H1 (cell line): ENCODE measurements around the gene SPDYE3. TPM values are rescaled to one million over a fixed set of nuclear protein-coding genes. Genes with fewer than 3 reads are reported as not detected.
"Not testable (repeated sequence)": the region's sequence is repeated elsewhere in the genome, so short reads cannot be mapped to it uniquely, and the experiment has no call there.

Experiments used
- CTCF ChIA-PET: fragments of 300-600 bp; sonication (Branson Sonifier 250); formaldehyde crosslinking; loops from one replicate; lab custom pipeline; 2021; ENCODE audit not compliant: partially characterized antibody; lab: Charles Lee
- POLR2A ChIA-PET: fragments of 300-600 bp; sonication (Branson Sonifier 250); formaldehyde crosslinking; loops from one replicate; lab custom pipeline; 2021; ENCODE audit warnings: inconsistent platforms; ENCODE audit not compliant: partially characterized antibody; lab: Charles Lee
- DNase-seq, 2 experiments: peaks; one replicate each; pipeline versions ENCODE4 v3.0.0 to v3.0.0-alpha.2; 2010 to 2022; ENCODE audit warnings: low spot score in 2 of 2, low read depth in 1 of 2, mixed read lengths in 1 of 2
- FAIRE-seq: peaks from 2 replicates; lab custom pipeline; 2011; peaks lifted over from hg19 to GRCh38; lab: Jason Lieb, UNC
- H2AFZ ChIP-seq: 2 replicates; pipeline ENCODE4 v1.8.1; 2012; ENCODE audit warnings: low read length, inconsistent platforms
- H2AK5ac ChIP-seq: 2 replicates; pipeline ENCODE4 v1.6.1; 2013; ENCODE audit warnings: low read depth, low read length
- H2BK120ac ChIP-seq: replicated peaks from 2 replicates; pipeline ENCODE3; 2013; ENCODE audit warnings: low read depth, low read length, inconsistent platforms
- H2BK12ac ChIP-seq: 2 replicates; pipeline ENCODE4 v1.6.1; 2013; ENCODE audit warnings: low read depth, low read length
- H2BK15ac ChIP-seq: 2 replicates; pipeline ENCODE4 v1.6.1; 2013; ENCODE audit warnings: low read length
- H2BK20ac ChIP-seq: 2 replicates; pipeline ENCODE4 v1.6.1; 2013; ENCODE audit warnings: low read length
- H2BK5ac ChIP-seq: 2 replicates; pipeline ENCODE4 v1.6.1; 2013; ENCODE audit warnings: low read depth, low read length
- H3K14ac ChIP-seq: 2 replicates; pipeline ENCODE4 v1.6.1; 2013; ENCODE audit warnings: inconsistent platforms; ENCODE audit not compliant: insufficient read length
- H3K18ac ChIP-seq: 2 replicates; pipeline ENCODE4 v1.6.1; 2013; ENCODE audit warnings: low read length; ENCODE audit errors: extremely low read depth
- H3K23ac ChIP-seq: 2 replicates; pipeline ENCODE4 v1.6.1; 2013; ENCODE audit warnings: inconsistent platforms; ENCODE audit not compliant: insufficient read length
- H3K23me2 ChIP-seq: 2 replicates; pipeline ENCODE4 v1.6.1; 2013; ENCODE audit warnings: low read depth, low read length
- H3K27ac ChIP-seq: 2 replicates; pipeline ENCODE4 v1.6.1; 2011; ENCODE audit warnings: low read depth, low read length, inconsistent platforms
- H3K27me3 ChIP-seq, 4 experiments: replicated peaks in 1 of 4; 1 replicate in 1 of 4; 2 replicates in 3 of 4; pipeline versions ENCODE4 v1.6.1 to v1.8.1; 2011 to 2013; ENCODE audit warnings: low read length in 3 of 4, mild to moderate bottlenecking in 3 of 4, inconsistent platforms in 2 of 4, mixed read lengths in 2 of 4, moderate library complexity in 1 of 4; ENCODE audit not compliant: control insufficient read depth in 3 of 4, insufficient read depth in 3 of 4; ENCODE audit errors: extremely low read depth in 1 of 4
- H3K36me3 ChIP-seq, 4 experiments: 2 replicates each; pipeline versions ENCODE4 v1.6.1 to v1.8.1; 2011 to 2013; ENCODE audit warnings: mild to moderate bottlenecking in 4 of 4, low read length in 3 of 4, moderate library complexity in 2 of 4, control low read depth in 1 of 4, inconsistent platforms in 1 of 4; ENCODE audit not compliant: insufficient read depth in 4 of 4, control insufficient read depth in 2 of 4
- H3K4ac ChIP-seq: replicated peaks from 2 replicates; pipeline ENCODE3; 2013; ENCODE audit warnings: low read length, low read depth, mixed read lengths, inconsistent platforms; ENCODE audit not compliant: insufficient read length
- H3K4me1 ChIP-seq, 4 experiments: replicated peaks in 1 of 4; 1 replicate in 1 of 4; 2 replicates in 3 of 4; pipeline versions ENCODE4 v1.6.1 to v1.8.1; 2011 to 2013; ENCODE audit warnings: low read length in 3 of 4, inconsistent platforms in 2 of 4, mixed read lengths in 1 of 4; ENCODE audit not compliant: insufficient read depth in 4 of 4, control insufficient read depth in 3 of 4
- H3K4me2 ChIP-seq, 2 experiments: 2 replicates each; pipeline versions ENCODE4 v1.6.1 to v1.8.1; 2011 to 2013; ENCODE audit warnings: low read depth in 2 of 2, low read length in 2 of 2, control low read depth in 1 of 2, inconsistent platforms in 1 of 2, mild to moderate bottlenecking in 1 of 2; ENCODE audit not compliant: insufficient read depth in 1 of 2
- H3K4me3 ChIP-seq, 4 experiments: fragments of 200-600, 300-600 bp in 1 of 4; sonication (generic), shearing (Covaris generic), sonication (Bioruptor Twin) in 1 of 4; 2 replicates each; pipeline versions ENCODE4 v1.5.1 to v1.8.1; 2011 to 2016; ENCODE audit warnings: low read length in 4 of 4, low read depth in 3 of 4, control low read depth in 2 of 4, inconsistent platforms in 2 of 4, mild to moderate bottlenecking in 2 of 4, mixed read lengths in 1 of 4, moderate library complexity in 1 of 4; ENCODE audit not compliant: insufficient read depth in 2 of 4; ENCODE audit errors: extremely low read depth in 1 of 4
- H3K56ac ChIP-seq: replicated peaks from 2 replicates; pipeline ENCODE3; 2013; ENCODE audit warnings: low read depth, mild to moderate bottlenecking, mixed read lengths, low read length, inconsistent platforms; ENCODE audit not compliant: insufficient read length
- H3K79me1 ChIP-seq: 2 replicates; pipeline ENCODE4 v1.6.1; 2013; ENCODE audit warnings: low read depth, low read length, control low read depth
- H3K79me2 ChIP-seq, 2 experiments: 2 replicates each; pipeline versions ENCODE4 v1.6.1 to v1.8.1; 2012 to 2013; ENCODE audit warnings: low read length in 2 of 2, mild to moderate bottlenecking in 2 of 2, inconsistent platforms in 1 of 2; ENCODE audit not compliant: insufficient read depth in 2 of 2, control insufficient read depth in 1 of 2
- H3K9ac ChIP-seq, 4 experiments: replicated peaks in 1 of 4; 1 replicate in 1 of 4; 2 replicates in 3 of 4; pipeline versions ENCODE4 v1.6.1 to v1.8.1; 2011 to 2013; ENCODE audit warnings: low read depth in 3 of 4, low read length in 3 of 4, control low read depth in 2 of 4, mild to moderate bottlenecking in 2 of 4, moderate library complexity in 2 of 4, inconsistent platforms in 1 of 4; ENCODE audit errors: extremely low read depth in 1 of 4
- H3K9me3 ChIP-seq, 2 experiments: 2 replicates each; pipeline versions ENCODE4 v1.6.1 to v1.8.1; 2012 to 2013; ENCODE audit warnings: mild to moderate bottlenecking in 2 of 2, moderate library complexity in 2 of 2, control low read depth in 1 of 2, inconsistent platforms in 1 of 2, low read depth in 1 of 2, low read length in 1 of 2, mixed read lengths in 1 of 2; ENCODE audit not compliant: insufficient read depth in 2 of 2
- H4K20me1 ChIP-seq, 2 experiments: replicated peaks in 1 of 2; 2 replicates each; pipeline versions ENCODE3 to v1.8.1; 2011 to 2013; ENCODE audit warnings: inconsistent platforms in 2 of 2, low read length in 2 of 2, mild to moderate bottlenecking in 1 of 2; ENCODE audit not compliant: insufficient read depth in 2 of 2, control insufficient read depth in 1 of 2
- H4K5ac ChIP-seq: 2 replicates; pipeline ENCODE4 v1.6.1; 2013; ENCODE audit warnings: low read length, low read depth, mixed read lengths, inconsistent platforms; ENCODE audit not compliant: insufficient read length
- H4K8ac ChIP-seq: 2 replicates; pipeline ENCODE4 v1.8.0; 2013; ENCODE audit warnings: mild to moderate bottlenecking, moderate library complexity, low read length, inconsistent platforms; ENCODE audit not compliant: insufficient read depth; ENCODE audit errors: extremely low read depth
- H4K91ac ChIP-seq: replicated peaks from 2 replicates; pipeline ENCODE3; 2013; ENCODE audit warnings: low read length, mixed read lengths, inconsistent platforms; ENCODE audit not compliant: insufficient read length
- WGBS, 2 experiments: shearing (Covaris generic) in 1 of 2; methylation state at CpG; one replicate each; pipeline versions ENCODE4 v1.1.6 to v1.1.7; 2013 to 2015; ENCODE audit warnings: low lambda C conversion rate in 2 of 2, mixed read lengths in 2 of 2, inconsistent platforms in 1 of 2, low coverage in 1 of 2, missing lambda C conversion rate in 1 of 2; ENCODE audit not compliant: insufficient replicate concordance in 2 of 2, insufficient coverage in 1 of 2, insufficient read length in 1 of 2; ENCODE audit errors: extremely low coverage in 1 of 2, missing lambda C conversion rate in 1 of 2; 5-methylcytosine and 5-hydroxymethylcytosine counted together
- long read RNA-seq, 2 experiments: library from RNA in 1 of 2; library from capped mRNA in 1 of 2; stranded (forward); transcript quantifications; one replicate each; pipeline ENCODE4 v2.0.0, GENCODE V29; 2021; ENCODE audit warnings: inconsistent platforms in 1 of 2
- polyA minus RNA-seq, 3 experiments: library from RNA; depleted of rRNA, polyadenylated mRNA; stranded (reverse); fragments of >200 nt; gene quantifications; 1 replicate in 2 of 3; 2 replicates in 1 of 3; pipeline ENCODE4 v1.2.3, GENCODE V29; 2011
- polyA plus RNA-seq, 7 experiments: library from polyadenylated mRNA; depleted of rRNA in 3 of 7; stranded (reverse) in 5 of 7; unstranded in 2 of 7; fragments of >200 nt in 5 of 7; fragments of 200-250 nt in 2 of 7; gene quantifications; 1 replicate in 5 of 7; 2 replicates in 1 of 7; 4 replicates in 1 of 7; pipeline versions ENCODE4 v1.2.1 to v1.2.3, GENCODE V29; 2011 to 2013; ENCODE audit warnings: missing spikeins in 2 of 7, mixed read lengths in 2 of 7
- total RNA-seq: library from RNA; stranded (reverse); fragmentation: NEBNext Ultra II Directional; extraction: Animal tissue kit (Norgen Biotek cat#: 25700); gene quantifications from 2 replicates; pipeline ENCODE4 v1.2.1, GENCODE V29; 2021

The SPDYE3 gene, protein sequence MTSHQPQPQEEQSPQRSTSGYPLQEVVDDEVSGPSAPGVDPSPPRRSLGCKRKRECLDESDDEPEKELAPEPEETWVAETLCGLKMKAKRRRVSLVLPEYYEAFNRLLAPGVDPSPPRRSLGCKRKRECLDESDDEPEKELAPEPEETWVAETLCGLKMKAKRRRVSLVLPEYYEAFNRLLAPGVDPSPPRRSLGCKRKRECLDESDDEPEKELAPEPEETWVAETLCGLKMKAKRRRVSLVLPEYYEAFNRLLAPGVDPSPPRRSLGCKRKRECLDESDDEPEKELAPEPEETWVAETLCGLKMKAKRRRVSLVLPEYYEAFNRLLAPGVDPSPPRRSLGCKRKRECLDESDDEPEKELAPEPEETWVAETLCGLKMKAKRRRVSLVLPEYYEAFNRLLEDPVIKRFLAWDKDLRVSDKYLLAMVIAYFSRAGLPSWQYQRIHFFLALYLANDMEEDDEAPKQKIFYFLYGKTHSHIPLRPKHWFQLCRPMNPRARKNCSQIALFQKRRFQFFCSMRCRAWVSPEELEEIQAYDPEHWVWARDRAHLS
- total RNA-seq (not detected in 2 replicates), polyA plus RNA-seq (2011; rRNA removed) (not detected in 2 replicates), polyA minus RNA-seq (2011; rRNA and poly(A)+ RNA removed) (not detected in 2 replicates)
- polyA plus RNA-seq (2011; cell fraction: cytosol; rRNA removed): not detected
- not detected for polyA plus RNA-seq (2011; cell fraction: nucleus; rRNA removed)
- polyA plus RNA-seq (2012, experiment 1 of 2): 2.3 to 3.4 TPM (median 2.5 TPM) in 4 replicates
- 1.9 TPM for polyA plus RNA-seq (2012, experiment 2 of 2)
- not detected for polyA plus RNA-seq (2013, experiment 1 of 2)
- polyA plus RNA-seq (2013, experiment 2 of 2): not detected
- not detected for polyA minus RNA-seq (2011; cell fraction: cytosol; rRNA and poly(A)+ RNA removed)
- polyA minus RNA-seq (2011; cell fraction: nucleus; rRNA and poly(A)+ RNA removed): not detected
- long read RNA-seq, experiment 1: 0 reads
- long read RNA-seq, experiment 2: 0 reads

DNA sequence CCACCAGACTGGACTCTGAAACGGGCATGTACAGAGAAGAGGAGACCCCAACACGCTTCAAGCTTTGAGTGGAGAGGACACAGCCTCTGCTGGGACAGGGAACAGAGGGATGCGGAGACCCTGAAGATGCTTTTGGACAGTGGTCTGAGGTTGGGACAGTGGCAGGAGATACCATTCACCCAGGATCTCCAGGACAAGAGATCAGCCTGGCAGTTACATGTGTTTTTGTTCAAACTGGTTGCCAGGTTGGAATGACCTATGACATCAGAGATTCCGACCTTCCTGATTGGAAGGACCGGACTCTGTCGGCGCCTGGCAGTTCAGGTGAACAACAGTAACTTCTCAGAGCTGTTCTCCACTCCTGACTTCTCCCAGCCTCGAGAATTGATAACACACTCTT, at the start of gene SPDYE3:
Gene SPDYE3 (plus strand): TSS at position 301 of the 400 bp plus-strand sequence. CDS start 184 bp downstream, outside the sequence.
- H3K79me1 ChIP-seq, H2BK5ac ChIP-seq, H2AK5ac ChIP-seq, H3K27ac ChIP-seq, H3K18ac ChIP-seq, H3K23me2 ChIP-seq, FAIRE-seq, DNase-seq, H3K4me1 ChIP-seq, H3K27me3 ChIP-seq, H2BK20ac ChIP-seq, H3K4me2 ChIP-seq, CTCF ChIA-PET, H3K14ac ChIP-seq, H3K9ac ChIP-seq, H4K91ac ChIP-seq, H3K79me2 ChIP-seq, H4K5ac ChIP-seq, H4K20me1 ChIP-seq, H2AFZ ChIP-seq, H3K4me3 ChIP-seq, POLR2A ChIA-PET, H2BK12ac ChIP-seq, H2BK15ac ChIP-seq, H4K8ac ChIP-seq, H3K4ac ChIP-seq, H3K23ac ChIP-seq, H3K56ac ChIP-seq, H2BK120ac ChIP-seq, H3K36me3 ChIP-seq, H3K9me3 ChIP-seq: not testable (repeated sequence)
- 91% methylated on average over 6 of the region's 8 CpGs; no CpG with 5 or more reads in 1 of the 2 experiments for WGBS, 2 experiments
